KBM-7 (cell line): ENCODE measurements around the gene ACOT13.
"Not testable (repeated sequence)": the region's sequence is repeated elsewhere in the genome, so short reads cannot be mapped to it uniquely, and the experiment has no call there.

ENCODE experiments used
- DNase-seq: peaks from one replicate; pipeline ENCODE4 v3.0.0-alpha.2; 2015
- in situ Hi-C: fragments of 300-500 bp; cut with MboI; formaldehyde crosslinking; loops from 2 replicates; pipeline ENCODE4 v1.14.3; 2020; ENCODE audit warnings: low sequenced_read_pairs, low pct_unique_long_range_greater_than_20kb, mixed read lengths

The ACOT13 gene

DNA sequence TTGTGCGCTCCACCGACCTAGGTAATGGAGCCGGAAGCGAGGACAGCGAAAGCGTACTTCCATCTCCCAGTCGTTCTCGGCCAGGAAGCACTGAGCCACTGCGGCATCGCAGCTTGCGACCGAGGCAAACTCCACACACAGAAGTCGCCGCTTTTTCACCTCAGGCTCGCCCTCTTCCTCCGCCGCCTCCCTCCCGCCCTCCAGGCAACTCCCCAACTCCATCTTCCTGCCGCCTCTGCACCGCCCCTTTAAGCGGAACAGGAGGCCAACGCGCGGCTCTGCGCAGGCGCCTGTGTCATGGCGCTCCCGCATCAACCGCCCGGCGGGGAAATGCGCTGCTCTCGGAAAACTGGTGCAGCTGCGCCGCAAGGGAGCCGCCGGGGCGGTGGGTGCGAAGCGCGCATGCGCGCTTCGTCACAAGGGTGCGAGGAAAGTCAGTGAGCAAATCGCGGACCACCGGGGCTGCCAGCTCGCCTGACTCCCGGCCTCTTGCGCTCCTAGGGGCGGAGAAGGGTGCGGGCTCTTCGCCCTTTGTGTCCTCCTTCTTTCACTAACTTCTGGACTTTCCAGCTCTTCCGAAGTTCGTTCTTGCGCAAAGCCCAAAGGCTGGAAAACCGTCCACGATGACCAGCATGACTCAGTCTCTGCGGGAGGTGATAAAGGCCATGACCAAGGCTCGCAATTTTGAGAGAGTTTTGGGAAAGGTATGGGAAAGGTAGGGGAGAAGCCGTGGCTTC lies at the start of gene ACOT13, which contains the start of gene TDP2:
Gene ACOT13, plus strand, starts transcription at position 437 of the 737 bp plus-strand sequence. Its CDS starts 187 bp downstream, at position 624.
Gene TDP2, minus strand, starts transcription at position 259 of the 737 bp plus-strand sequence. Its CDS starts 37 bp downstream, at position 222.
- in situ Hi-C loops = no loop called here

DNA sequence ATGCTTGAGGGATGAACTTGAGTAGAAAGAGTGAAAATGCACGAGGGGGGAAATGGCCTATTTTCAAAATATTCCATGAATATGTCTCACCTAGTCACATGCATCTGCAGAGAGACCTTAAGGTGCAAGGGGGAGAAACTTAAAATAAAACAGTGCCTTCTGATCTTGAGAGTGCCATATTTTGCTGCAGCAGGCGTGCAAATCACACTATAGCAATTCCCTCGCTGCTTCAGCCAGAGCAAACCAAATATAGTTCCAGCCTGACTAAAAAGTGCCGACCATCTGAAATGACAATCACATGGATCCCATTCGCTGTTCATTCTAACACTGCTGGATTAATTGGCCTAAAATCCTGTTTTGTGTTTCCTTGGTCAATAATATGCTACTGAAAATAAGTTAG lies 47.2 kb upstream of the ACOT13 start:
- no peak for DNase-seq
- in situ Hi-C loops = no loop called here

More for the DNA sequence above, at the start of gene ACOT13, which contains the start of gene TDP2:
- peak; percentile 98 for DNase-seq

DNA sequence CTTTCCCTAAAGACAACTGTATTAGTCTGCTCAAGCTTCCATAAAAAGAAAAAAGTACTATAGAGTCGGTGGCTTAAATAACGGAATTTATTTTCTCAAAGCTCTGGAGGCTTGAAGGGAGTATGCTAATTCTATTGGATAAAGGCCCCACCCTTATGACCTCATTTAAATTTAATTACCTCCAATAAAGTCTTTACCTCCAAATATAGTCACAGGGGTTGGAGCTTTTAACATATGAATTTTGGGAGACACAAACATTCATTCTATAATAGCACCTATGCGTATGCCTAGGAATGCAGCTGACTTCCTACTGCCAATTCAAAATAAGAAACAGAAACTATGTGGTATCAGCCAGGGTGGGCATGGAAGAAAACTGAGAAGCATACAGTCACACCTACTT lies 46.2 kb upstream of the ACOT13 start:
- in situ Hi-C loops = no loop called here
- DNase-seq = no peak

DNA sequence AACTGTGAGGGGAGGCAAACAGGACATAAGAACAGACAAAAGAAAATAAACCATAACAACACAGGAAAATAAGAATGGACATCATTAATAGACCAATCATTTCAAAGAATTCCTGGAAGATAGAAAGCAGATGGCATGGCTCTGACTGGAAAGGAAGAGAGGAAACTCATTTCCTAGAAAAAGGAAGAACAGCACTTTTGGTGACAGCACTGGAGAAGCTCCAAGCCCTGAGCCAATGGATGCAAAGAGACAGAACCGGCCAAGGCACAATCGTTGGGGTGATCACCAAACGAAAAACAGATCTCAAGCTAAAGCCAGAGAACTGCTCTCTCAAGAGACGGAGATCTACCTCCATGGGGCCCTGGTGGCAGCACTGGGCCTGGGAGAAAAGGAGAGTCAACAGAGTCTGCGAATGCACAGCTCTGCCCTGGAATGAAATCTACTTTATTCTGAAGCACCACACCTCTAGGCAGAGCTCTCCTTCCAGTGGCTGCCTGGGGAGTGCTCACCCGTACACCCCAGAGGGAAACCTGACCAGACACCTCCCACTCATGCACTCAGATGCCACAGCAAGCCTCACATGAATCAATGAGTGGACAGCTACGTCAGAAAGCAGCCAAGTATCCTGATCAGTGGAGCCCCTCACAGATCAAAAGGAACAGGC lies 45.1 kb upstream of the ACOT13 start:
- in situ Hi-C loops = no loop called here
- no peak for DNase-seq

DNA sequence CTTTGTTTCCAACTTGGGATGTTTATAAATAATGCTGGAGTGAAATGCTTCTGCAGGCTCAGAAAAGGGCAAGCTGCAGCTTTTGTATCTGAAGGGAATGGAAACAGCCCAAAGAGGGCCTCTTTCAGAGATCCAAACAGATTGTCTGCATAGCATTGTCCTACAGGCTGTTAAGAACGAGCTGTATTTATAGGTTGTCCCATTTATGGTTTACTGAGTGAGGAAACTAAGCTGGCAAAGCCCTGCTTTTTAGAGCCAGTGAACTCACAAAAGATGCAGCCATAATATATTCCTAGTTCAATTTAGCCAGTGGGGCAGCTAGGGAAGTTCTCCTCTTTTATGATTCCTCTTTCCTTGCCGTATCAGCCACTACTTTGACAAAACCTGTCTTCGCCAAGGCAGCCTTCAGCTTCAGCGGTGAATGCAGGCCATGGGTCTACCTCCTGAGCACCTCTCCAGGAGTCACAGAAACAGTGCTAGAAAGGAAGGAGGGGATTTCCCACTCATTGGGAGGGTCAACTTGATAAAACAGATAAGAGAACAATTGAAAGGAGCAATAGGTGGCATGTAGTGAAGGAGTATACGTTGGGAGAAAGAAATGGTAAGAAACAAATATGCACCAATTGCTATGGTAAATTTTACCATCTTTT lies 35.9 kb upstream of the ACOT13 start:
- in situ Hi-C loops = no loop called here

DNA sequence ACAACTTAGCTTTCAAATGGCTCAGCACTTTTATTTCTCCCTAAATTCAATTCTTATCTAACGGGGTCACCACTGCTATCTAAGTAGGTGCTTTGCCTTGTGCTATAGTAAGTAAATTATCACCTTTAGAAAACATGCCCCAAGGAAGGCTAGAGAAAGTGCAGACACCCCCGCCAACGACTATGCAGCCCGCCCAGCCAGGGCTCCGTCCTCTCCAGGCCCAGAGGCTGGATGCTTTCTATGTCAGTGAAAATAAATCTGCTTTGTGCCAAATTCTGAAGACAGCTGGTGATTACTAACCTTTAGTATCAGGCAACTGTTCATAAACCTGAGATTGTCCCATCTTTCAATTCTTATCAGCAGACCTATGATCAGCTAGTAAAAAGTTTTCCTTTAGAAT lies 35.2 kb upstream of the ACOT13 start:
- in situ Hi-C loops = no loop called here
- DNase-seq = no peak

More for the DNA sequence above, 35.9 kb upstream of the ACOT13 start:
- no peak for DNase-seq

DNA sequence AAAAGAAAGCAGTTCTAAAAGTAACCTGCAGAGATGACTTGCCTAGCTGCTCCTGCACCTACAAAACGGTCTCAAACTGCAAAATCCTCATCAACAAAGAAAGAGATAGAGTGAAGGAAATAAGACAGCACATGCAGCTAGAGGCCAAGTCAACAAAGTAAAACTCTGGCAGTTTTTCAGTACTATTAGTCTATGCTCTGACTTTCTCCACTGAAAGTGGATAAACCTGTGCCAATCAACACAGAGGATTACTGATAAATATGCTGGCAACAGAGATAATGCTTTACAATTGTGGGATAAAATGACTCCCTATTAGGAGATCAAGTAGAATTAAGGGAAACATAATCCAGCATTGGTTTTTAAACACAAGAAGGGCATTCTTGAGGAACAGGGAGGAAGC lies 34.3 kb upstream of the ACOT13 start:
- DNase-seq = no peak
- in situ Hi-C loops = no loop called here

DNA sequence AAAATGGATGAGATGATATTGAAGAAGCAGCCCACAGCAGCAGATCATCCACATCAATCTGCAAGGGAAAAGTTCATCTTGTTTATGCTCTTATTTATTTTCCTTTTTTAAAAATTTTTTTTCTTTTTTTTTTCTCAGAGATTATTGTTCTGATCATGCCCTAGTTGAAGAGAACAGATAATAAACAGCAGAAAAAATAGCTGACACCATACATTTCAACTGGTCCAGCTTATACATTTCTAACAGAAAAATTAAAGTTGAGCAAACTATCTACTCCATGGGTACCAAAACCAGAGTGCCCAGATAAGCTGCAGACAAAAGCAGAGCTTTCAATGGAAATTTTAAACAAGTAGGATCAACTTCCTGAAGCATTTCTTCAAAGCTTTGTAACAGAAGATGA lies 30.2 kb upstream of the ACOT13 start:
- in situ Hi-C loops = no loop called here
- no peak for DNase-seq

DNA sequence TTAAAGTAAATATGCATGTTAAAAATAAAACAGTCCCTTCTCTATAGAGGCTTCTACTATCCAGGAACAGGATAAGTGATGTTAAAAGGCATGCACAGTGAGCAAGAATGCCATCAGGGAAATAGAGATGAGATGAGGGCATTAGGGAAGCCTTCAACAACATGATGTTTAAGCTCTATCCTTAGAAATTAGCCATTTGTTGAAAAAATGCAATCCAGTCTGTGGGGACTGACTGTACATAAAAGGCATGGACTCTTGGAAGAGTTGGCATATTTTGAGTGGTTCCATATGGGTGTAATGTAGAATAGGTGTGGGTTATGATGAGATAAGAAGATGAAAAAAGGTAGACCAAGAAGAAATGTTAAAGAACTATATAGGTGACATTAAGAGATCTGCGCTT lies 26.7 kb upstream of the ACOT13 start:
- in situ Hi-C loops = no loop called here
- DNase-seq = no peak

DNA sequence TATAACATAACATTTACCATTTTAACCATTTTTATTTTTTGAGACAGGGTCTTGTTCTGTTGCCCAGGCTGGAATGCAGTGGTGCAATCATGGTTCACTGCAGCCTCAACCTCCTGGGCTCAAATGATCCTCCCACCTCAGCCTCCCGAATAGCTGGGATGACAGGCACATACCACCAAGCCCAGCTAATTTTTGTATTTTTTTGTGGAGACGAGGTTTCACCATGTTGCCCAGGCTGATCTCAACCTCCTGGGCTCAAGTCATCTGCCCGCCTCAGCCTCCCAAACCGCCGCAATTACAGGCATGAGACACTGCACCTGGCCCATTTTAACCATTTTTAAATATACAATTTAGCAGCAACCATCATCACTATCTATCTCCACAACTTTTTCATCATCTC lies 26.2 kb upstream of the ACOT13 start:
- DNase-seq, in situ Hi-C loops: not testable (repeated sequence)

DNA sequence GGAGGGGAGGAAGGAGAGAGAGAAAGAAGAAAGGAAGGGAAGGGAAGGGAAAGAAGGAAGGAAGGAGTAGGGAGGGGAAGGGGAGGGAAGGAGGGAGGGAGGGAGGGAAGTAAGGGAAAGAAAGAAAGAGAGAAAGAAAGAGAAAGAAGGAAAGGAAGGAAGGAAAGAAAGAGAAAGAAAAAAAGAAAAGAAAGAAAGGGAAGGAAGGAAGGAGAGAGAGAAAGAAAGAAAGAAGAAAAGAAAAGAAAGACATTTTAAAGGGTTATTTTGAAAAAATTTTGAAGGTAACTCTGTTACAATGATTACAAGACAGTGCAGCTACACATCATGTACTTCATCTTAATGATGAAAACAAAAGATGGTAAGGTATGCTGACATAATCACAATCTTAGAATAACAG lies 24.8 kb upstream of the ACOT13 start:
- in situ Hi-C loops = no loop called here

DNA sequence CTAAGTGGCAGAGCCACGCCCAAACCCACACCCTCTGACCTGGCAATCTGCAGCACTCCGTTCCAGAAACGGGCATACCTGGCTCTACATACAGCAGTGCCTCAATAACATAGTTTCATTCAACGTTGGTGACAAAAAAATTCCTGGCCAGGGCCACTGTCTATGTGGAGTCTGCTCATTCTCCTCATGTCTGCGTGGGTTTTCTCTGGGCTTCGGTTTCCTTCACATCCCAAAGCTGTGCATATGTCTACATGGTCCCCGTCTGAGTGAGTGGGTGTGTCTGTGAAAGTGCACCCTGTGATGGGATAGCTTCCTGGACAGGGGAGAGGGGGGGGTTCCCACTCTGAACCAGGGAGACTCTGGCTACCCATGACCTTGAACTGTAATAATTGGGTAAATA lies 23.0 kb upstream of the ACOT13 start:
- in situ Hi-C loops = no loop called here
- DNase-seq = no peak

More for the DNA sequence above, 24.8 kb upstream of the ACOT13 start:
- DNase-seq = no peak

DNA sequence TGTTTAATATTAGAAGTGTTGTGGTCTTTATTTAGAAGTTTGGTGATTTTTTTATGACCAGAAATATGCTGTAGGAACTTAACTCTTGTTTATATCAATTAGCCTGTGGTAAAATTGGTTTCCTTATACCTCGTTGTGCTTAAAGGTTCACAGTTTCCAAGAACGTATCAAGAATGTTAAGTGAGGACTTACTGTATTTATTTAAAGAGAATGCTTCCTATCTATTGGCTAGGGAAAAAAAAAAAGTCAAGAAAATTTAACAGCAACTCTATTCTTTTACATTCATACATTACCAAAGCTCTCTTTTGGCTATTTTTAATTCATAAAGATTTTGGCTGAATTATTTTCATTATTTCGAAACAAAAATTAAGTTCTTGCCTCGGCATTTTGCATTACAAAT lies 22.5 kb upstream of the ACOT13 start:
- in situ Hi-C loops = no loop called here
- DNase-seq = no peak

DNA sequence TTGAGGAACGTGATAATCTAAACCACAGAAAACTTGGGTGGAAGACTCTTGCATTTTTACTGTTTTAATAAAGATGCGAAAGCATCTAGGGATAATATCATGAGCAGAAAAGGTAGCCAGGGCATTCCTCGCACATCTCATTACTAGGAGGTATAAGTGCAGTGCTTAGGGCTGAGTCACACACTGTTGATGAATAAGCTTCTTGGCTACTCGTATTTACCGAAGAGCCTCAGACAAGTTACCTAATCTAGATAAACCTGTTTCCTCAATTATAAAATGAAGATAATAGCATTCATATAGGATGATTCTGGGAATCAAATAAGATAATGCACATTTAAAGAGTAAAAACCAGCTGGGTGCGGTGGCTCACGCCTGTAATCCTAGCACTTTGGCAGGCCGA lies 20.1 kb upstream of the ACOT13 start:
- in situ Hi-C loops = no loop called here
- DNase-seq = no peak

DNA sequence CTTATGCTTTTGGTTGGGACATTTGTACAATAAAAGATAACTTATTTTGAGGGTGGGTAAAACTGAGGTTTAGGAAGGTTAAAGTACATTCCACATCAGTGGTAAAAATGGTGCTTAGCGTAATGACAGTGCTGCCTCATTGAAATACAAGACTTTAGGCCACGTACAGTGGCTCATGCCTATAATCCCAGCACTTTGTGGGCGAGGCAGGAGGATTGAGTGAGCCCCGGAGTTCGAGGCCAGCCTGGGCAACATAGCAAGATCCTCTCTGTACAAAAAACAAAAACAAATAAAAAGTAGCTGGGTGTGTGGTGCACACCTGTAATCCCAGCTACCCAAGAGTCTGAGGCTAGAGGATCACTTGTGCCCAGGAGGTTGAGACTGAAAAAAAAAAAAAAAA lies 18.6 kb upstream of the ACOT13 start:
- no peak for DNase-seq
- in situ Hi-C loops = no loop called here

DNA sequence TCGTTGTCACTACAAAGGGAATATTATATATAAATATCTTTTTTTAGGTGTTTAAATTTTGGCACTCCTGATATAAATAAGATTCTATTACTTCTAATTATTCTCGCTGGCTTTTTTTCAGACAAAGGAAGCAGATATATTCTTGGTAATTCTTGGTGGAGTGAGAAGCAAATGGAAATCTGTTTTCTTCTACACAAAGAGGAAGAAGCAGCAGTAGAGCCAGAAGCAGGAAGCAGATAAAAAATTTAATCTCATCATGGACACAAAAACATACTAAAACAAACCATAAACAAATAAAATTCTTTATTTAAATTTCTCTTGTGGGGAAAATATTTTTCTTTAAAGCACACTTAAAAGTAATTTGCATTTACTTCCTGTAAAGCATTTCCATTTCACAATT lies 17.2 kb upstream of the ACOT13 start:
- in situ Hi-C loops = no loop called here
- peak; percentile 41 for DNase-seq

DNA sequence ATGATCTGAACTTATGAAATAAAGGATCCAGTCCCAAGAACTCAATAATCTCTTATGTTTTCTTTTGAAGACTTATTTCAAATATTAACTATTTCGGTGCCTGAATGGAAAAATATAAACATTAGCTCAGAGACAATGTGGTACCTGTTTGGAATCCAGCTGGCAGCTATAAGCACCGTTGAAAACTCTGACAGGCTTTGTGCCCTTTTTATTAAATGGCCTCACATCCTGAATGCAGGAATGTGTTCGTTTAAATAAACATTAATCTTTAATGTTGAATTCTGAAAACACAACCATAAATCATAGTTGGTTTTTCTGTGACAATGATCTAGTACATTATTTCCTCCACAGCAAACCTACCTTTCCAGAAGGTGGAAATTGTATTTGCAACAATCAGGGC lies 16.5 kb upstream of the ACOT13 start:
- no peak for DNase-seq
- in situ Hi-C loops = no loop called here

DNA sequence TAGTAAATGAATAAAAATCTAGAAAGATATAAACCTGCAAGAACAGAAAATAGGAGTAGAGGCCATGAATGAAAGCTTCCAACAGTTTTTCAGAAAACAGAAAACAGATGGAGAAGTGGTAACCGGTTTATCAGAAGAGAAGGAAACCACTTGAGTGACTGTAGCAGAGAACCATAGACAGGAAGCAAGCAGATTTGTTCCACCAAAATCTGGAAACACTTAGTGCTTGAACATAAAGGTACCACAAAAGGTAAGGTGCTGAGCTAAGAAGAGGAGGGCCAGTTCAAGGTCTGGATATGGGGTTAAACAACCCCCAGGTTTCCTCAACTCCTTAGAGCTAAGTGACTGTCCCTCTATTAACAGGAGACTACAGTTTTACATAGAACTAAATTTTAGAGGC lies 11.7 kb upstream of the ACOT13 start:
- in situ Hi-C loops = no loop called here
- no peak for DNase-seq

DNA sequence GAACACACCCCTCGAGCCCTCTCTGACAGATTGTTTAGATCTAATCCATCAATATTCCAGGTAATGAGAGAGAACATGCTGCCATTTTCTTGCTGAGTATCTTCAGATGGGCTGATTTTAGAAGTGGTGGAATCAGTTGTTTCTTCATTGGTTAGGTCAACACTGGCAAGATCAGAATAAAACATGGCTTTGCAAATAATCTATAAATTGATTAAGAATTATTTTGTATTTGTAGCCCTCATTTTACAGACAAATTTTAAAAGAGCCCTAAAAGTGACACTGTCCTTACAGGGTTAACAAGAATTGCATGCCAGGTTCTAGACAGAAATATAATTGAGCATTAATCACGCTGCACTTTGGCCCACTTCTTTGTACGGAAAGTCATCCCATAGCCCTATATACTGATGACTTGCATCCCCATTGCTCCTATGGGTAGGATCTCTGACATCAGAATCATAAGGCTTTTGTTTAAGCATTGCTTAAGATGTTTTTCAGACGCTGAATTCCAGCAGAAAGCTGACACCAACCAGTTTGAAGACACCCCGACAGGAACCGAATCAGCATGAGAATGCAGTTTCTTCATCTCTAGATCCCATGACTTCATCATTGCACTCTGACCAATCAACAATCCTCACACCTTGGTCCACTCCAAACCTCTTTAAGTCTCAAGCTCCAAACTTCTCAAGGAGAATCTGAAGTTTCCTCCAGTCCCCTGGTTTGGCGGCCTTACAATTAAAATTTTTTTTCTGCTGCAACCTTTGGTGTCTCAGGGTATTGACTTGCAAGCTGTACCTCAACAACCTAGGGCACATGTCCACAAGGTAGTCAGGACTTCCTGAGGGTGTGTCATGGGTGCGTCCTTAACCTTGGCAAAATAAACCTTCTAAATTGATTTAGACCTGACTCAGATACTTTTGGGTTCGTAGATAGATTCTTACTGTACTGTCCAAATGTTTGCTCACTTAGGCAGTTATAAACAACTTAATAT lies 8.0 kb upstream of the ACOT13 start:
- in situ Hi-C loops = no loop called here
- no peak for DNase-seq
